ENCODE data around the gene DEPP1.

- TF ChIP-seq CTCF (IDR thresholded peaks at IDR 0.05; ENCODE audit: poor library complexity, severe bottlenecking) (no peak), POLR2AphosphoS5 (IDR thresholded peaks at IDR 0.05) (no peak), SMC3 (conservative IDR thresholded peaks at IDR 0.05; ENCODE audit: poor library complexity) (no peak), REST (IDR thresholded peaks at IDR 0.05; ENCODE audit: borderline replicate concordance) (no peak), RAD21 (conservative IDR thresholded peaks at IDR 0.05) (no peak), EZH2 (IDR thresholded peaks at IDR 0.05; ENCODE audit: borderline replicate concordance, insufficient read depth, low read length, poor library complexity, severe bottlenecking) (no peak), EP300 (conservative IDR thresholded peaks at IDR 0.05; ENCODE audit: poor library complexity, severe bottlenecking) (no peak), MXI1 (conservative IDR thresholded peaks at IDR 0.05; ENCODE audit: poor library complexity, severe bottlenecking) (no peak), TAF1 (IDR thresholded peaks at IDR 0.05; ENCODE audit: low read depth) (no peak)
These were observed 18.5 kb downstream of the DEPP1 start for GRCh38 chr10:44960088-44960460.
